ENCODE measurements around the gene SLAMF6.
"Not testable (repeated sequence)": the region's sequence is repeated elsewhere in the genome, so short reads cannot be mapped to it uniquely, and the experiment has no call there.

The SLAMF6 gene

GRCh38 chr1:160542303-160542945 lies 19.4 kb upstream of the SLAMF6 start:
- DNase-seq (no peak), ATAC-seq (no peak)

GRCh38 chr1:160541622-160542302 lies 18.7 kb upstream of the SLAMF6 start:
- ATAC-seq = no peak

GRCh38 chr1:160540859-160541233 lies 17.8 kb upstream of the SLAMF6 start:
- DNase-seq (no peak), ATAC-seq (no peak)

More at GRCh38 chr1:160541622-160542302, 18.7 kb upstream of the SLAMF6 start:
- DNase-seq = no peak

GRCh38 chr1:160539990-160540858 lies 17.2 kb upstream of the SLAMF6 start:
- DNase-seq = peak; percentile 43
- ATAC-seq = peak; percentile 91

GRCh38 chr1:160539684-160539989 lies 16.6 kb upstream of the SLAMF6 start:
- ATAC-seq = no peak
- DNase-seq = no peak

GRCh38 chr1:160538985-160539651 lies 16.1 kb upstream of the SLAMF6 start:
- DNase-seq = no peak
- ATAC-seq = no peak

- no peak for DNase-seq
- no peak for ATAC-seq
Observed at GRCh38 chr1:160537714-160538665, 14.9 kb upstream of the SLAMF6 start.

GRCh38 chr1:160534823-160535605 lies 12.0 kb upstream of the SLAMF6 start:
- no peak for DNase-seq
- no peak for ATAC-seq

- not testable (repeated sequence) for DNase-seq, ATAC-seq
Observed at GRCh38 chr1:160532557-160532813, 9.4 kb upstream of the SLAMF6 start.

- not testable (repeated sequence) for ATAC-seq, DNase-seq
Observed at GRCh38 chr1:160531809-160532556, 8.9 kb upstream of the SLAMF6 start.

- not testable (repeated sequence) for DNase-seq, ATAC-seq
Observed at GRCh38 chr1:160529401-160529952, 6.4 kb upstream of the SLAMF6 start.

- not testable (repeated sequence) for ATAC-seq, DNase-seq
Observed at GRCh38 chr1:160523789-160524188, 734 bp upstream of the SLAMF6 start.

GRCh38 chr1:160522136-160522535 lies 919 bp downstream of the SLAMF6 start:
- DNase-seq (no peak), ATAC-seq (no peak)

GRCh38 chr1:160521554-160521953 lies 1.5 kb downstream of the SLAMF6 start:
- no peak for DNase-seq

GRCh38 chr1:160520999-160521398 lies 2.1 kb downstream of the SLAMF6 start:
- peak; percentile 8 for ATAC-seq
- no peak for DNase-seq

More at GRCh38 chr1:160521554-160521953, 1.5 kb downstream of the SLAMF6 start:
- no peak for ATAC-seq

GRCh38 chr1:160520582-160520981 lies 2.5 kb downstream of the SLAMF6 start:
- DNase-seq = no peak
- no peak for ATAC-seq

GRCh38 chr1:160519642-160520435 lies 3.2 kb downstream of the SLAMF6 start:
- ATAC-seq (peak; percentile 74), DNase-seq (no peak)

- ATAC-seq, DNase-seq: not testable (repeated sequence)
Observed at GRCh38 chr1:160517519-160517918, 5.5 kb downstream of the SLAMF6 start.

- ATAC-seq, DNase-seq: not testable (repeated sequence)
Observed at GRCh38 chr1:160515908-160516307, 7.1 kb downstream of the SLAMF6 start.

Measured in stimulated activated naive CD8-positive, alpha-beta T cell treated with anti-CD3 and anti-CD28 coated beads, Interleukin-15, Interleukin-2, amounts not matched to agents 100 U/mL and 50 U/mL, for 24 hours (primary cell).